HG03378 (cell line): ENCODE data around the gene PML.

Experiments used
- ATAC-seq: cut with Tn5 transposase; IDR thresholded peaks from one replicate; pipeline ENCODE4 v1.9.1; 2021; ENCODE audit warnings: mild to moderate bottlenecking, moderate library complexity; ENCODE audit not compliant: unreplicated experiment

The PML gene

DNA sequence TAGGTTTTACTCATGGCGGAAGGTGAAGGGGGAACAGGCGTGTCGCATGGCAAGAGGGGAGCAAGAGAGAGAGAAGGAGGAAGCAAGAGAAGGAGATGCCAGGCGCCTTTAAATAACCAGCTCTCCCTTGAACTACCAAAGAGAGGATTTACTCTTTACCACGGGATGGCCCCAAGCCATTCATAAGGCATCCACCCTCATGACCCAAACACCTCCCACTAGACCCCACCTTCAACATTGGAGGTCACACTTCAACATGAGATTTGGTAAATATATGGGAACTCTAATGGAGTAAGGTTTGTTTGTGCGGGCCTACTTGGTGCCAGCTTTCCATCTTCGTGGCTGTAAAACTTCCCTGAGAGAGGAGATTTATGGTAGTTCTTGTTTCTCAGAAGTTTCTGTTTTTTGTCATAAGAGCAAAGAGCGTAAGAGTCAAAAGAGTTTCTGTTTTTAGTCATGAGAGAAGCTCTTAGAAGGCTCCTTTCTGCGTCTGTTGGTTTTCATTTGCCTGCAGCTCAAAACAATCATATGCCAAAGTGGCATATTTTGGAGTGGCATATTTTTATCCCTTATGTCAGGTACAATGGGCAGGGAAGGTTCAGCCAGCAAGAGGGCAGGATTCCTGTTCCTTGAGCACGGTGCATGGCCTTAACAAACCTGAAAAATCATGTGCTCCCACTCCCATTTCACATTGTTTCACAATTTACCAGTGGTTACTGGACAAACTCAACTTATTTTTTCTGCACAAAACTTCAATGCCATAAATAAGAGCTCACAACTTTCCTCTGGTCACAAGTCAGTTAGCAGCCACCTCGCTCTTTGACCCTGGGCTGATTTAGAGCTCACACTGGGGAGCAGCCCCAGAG, 12.5 kb downstream of the PML start:
- ATAC-seq, result no peak

DNA sequence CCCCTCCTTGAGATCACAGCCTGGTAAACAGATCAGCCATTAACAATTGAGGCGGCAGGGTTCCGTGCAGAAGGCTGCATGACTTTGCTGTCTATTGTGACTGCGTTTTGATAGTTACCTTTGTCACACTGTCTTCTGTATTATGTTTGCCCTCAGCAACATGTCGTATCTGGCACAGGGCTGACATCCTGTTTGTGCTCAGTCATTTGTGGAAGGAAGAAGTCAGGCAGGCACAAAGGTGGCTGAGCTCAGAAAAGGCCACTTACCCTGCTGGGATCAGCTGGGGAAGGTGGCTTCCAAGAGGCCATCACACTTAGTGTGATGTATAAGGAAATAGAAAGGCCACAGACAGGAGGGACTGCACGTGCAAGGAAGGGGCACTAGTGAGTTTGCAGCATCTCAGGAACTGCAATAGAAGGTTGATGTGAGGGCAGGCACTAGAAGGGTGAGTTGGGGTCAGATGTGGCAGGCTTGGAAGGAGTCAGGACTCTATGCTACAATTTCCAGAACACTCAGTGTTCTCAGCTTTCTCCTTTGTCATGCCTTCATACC, 13.4 kb downstream of the PML start:
- no peak for ATAC-seq

GRCh38 chr15:74008901-74009300, 14.4 kb downstream of the PML start:
- no peak for ATAC-seq

DNA sequence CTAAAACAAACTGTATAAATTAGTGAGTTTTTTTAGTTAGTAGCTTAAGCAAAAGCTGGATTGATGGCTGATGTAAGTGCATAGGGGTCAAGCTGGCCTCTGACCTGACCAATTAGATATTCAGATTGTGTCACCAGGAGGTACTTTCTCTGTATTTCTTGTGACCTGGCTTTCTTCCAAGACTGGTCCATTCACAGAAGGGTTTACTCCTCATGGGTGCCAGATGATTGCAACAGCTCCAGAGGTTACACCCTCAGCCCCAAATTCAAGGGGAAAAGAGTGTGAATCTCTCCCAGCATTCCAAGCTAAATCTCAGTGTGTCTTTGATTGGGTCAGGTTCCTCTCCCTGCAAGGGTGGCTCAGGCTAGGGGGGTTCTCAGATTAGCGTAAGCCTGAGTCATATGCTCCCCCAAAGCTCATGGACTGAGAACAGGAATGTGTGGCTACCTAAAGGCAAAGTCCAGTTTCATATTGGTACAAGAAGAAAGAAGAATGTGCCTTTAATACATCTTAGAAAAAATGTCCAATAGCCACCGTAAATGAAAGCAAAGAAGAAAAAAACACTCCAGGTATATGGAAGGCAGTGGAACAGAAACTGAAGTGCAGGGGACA, 16.5 kb downstream of the PML start:
- no peak for ATAC-seq

GRCh38 chr15:74011610-74012009, 17.1 kb downstream of the PML start:
- no peak for ATAC-seq

DNA sequence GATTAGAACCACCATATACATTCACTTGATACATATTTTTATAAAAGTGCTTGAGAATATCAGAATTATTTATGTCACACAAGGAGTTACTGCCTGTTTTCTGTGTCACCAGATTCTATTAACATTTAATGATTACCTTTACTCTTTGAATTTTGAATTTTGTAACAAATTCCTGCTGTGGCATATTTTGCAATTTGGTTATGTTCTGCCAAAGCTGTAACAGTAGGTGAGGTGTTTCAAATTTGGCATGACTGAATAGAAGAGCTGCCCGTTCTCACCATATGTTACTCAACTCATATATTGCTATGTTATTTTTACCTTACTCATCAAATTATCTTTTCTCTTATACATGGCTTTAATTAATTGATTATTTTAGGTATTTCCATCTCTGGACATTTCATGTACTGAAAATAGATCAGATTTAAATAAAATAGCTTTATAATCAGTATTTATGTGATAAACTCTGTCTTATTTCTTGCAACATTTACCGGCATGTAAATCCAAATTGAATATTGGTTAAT, 18.9 kb downstream of the PML start:
- ATAC-seq, result no peak

GRCh38 chr15:74019734-74020133, 25.2 kb downstream of the PML start:
- no peak for ATAC-seq

DNA sequence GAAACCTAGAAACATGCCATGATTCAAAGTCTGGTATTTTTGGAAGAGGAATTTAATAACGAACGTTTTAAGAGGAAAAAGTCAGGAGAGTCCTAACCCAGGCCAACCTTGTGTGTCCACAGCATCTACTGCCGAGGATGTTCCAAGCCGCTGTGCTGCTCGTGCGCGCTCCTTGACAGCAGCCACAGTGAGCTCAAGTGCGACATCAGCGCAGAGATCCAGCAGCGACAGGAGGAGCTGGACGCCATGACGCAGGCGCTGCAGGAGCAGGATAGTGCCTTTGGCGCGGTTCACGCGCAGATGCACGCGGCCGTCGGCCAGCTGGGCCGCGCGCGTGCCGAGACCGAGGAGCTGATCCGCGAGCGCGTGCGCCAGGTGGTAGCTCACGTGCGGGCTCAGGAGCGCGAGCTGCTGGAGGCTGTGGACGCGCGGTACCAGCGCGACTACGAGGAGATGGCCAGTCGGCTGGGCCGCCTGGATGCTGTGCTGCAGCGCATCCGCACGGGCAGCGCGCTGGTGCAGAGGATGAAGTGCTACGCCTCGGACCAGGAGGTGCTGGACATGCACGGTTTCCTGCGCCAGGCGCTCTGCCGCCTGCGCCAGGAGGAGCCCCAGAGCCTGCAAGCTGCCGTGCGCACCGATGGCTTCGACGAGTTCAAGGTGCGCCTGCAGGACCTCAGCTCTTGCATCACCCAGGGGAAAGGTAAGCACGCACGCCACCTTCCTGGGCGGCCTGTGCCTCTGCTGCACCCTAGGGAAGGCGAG, 28.4 kb downstream of the PML start:
- ATAC-seq, result no peak

GRCh38 chr15:74024687-74025086, 30.2 kb downstream of the PML start:
- no peak for ATAC-seq

DNA sequence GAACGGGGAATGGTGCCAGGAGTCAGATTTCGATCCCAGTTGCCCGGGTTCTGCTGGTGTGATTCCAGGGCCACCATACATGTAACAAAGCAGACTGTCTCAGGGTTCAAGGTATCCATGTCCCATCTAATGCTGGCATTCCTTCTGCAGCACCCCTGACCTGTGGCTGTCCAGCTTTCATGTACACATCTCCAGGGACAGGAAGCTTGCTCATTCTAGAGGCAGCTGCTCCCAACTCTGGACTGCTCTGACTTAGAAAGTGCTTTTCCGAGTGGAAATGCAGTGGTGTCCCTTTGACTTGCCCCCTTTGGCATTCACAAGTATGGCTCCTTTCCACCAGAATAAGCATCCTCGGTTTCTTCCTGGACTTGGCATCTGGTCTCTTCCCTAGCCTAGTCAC, 30.9 kb downstream of the PML start:
- no peak for ATAC-seq

DNA sequence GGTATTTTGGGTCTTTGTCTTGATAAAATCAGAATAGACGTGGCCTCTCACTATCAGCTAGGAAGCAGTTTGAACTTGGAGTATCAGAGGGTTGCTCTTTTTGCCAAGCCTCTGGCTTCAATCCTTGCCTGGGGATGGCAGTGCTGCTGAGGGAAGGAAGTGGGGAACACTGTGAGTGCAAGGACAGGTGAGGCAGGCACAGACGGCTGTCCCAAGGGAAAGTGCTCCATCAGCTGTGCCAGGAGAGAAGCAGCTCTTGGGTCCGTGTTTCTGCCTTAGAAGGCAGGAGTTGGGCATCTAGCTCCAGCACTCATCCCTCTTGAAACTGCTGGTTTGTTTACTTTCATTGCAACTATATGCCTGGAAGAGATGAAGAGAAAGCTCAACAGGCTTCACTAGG, 33.2 kb downstream of the PML start:
- ATAC-seq, result no peak

GRCh38 chr15:74028646-74029045, 34.1 kb downstream of the PML start:
- no peak for ATAC-seq

DNA sequence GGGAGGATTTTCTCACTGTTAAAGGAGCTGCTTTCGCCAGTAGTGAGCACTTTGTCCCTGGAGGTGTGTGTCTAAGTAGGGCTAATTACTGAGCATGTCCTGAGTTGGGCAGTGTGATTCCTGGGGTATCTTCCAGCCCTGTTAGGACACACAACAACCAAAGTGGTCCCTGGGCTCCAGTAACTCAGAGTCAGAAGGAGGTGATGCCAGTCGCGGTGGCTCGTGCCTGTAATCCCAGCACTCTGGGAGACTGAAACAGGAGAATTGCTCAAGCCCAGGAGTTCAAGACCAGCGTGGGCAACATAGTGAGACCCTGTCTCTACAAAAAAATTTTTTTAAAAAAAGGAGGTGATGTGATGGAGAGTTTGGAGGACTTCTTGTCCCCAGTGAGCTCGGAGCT, 37.5 kb downstream of the PML start:
- no peak for ATAC-seq

GRCh38 chr15:74032606-74033561, 38.4 kb downstream of the PML start:
- no peak for ATAC-seq

GRCh38 chr15:74034206-74034755, 39.8 kb downstream of the PML start:
- ATAC-seq, result no peak

DNA sequence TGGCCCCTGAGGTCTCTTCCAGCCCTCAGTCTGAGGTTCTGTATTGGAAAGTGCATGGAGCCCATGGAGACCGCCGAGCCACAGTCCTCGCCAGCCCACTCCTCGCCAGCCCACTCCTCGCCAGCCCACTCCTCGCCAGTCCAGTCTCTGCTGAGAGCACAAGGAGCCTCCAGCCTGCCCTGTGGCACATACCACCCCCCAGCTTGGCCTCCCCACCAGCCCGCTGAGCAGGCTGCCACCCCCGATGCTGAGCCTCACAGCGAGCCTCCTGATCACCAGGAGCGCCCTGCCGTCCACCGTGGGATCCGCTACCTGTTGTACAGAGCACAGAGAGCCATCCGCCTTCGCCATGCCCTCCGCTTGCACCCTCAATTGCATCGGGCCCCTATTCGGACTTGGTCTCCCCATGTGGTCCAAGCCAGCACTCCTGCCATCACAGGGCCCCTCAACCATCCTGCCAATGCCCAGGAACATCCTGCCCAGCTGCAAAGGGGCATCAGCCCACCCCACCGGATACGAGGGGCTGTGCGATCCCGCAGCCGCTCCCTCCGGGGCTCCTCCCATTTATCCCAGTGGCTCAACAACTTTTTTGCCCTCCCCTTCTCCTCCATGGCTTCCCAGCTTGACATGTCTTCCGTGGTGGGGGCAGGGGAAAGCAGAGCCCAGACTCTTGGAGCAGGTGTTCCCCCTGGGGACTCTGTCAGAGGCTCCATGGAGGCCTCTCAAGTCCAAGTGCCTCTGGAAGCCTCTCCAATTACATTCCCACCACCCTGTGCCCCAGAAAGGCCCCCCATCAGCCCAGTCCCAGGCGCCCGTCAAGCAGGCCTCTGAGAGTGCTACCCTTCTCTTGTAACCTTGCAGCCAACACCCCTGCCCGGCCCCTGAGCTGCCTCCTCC, 40.9 kb downstream of the PML start:
- ATAC-seq, result no peak

GRCh38 chr15:74036271-74037170, 42.0 kb downstream of the PML start:
- ATAC-seq, result no peak
